Gastroesophageal sphincter (tissue), 4 donors: ENCODE measurements around the gene ALK. TPM values are rescaled to one million over a fixed set of nuclear protein-coding genes. Genes with fewer than 3 reads are reported as not detected.

Experiments used
- ATAC-seq: fragments of 150-250 bp; one replicate; pipeline ENCODE4 v1.9.1; 2016; ENCODE audit warnings: mild to moderate bottlenecking, moderate library complexity
- H3K27ac ChIP-seq, 4 donors: fragments of 200-600 bp; sonication (generic) in 3 of 4; 1 replicate in 3 of 4; 2 replicates in 1 of 4; pipeline ENCODE4 v1.5.1; 2016 to 2019
- H3K27me3 ChIP-seq: fragments of 200-600 bp; sonication (generic); one replicate; pipeline ENCODE4 v1.5.1; 2019
- H3K36me3 ChIP-seq, 2 donors: fragments of 200-600 bp; sonication (generic); one replicate each; pipeline ENCODE4 v1.5.1; 2019; ENCODE audit warnings: control low read depth in 1 of 2
- H3K4me1 ChIP-seq, 3 donors: fragments of 200-600 bp; sonication (generic); 1 replicate in 2 of 3; 2 replicates in 1 of 3; pipeline ENCODE4 v1.5.1; 2016 to 2019; ENCODE audit warnings: control low read depth in 2 of 3
- H3K4me3 ChIP-seq, 2 donors: fragments of 200-600 bp; sonication (generic); one replicate each; pipeline ENCODE4 v1.5.1; 2019; ENCODE audit warnings: mild to moderate bottlenecking in 1 of 2, moderate library complexity in 1 of 2
- H3K9me3 ChIP-seq, 3 donors: fragments of 200-600 bp; sonication (generic); one replicate each; pipeline ENCODE4 v1.5.1; 2017 to 2019; ENCODE audit warnings: control low read depth in 2 of 3
- CTCF ChIP-seq, 4 experiments: fragments of 200-600 bp in 2 of 4; fragments of 450-650 bp in 2 of 4; sonication (generic) in 1 of 4; IDR thresholded peaks; one replicate each; pipeline ENCODE4 v1.5.1; 2017 to 2019; ENCODE audit warnings: antibody characterized with exemption in 4 of 4, mild to moderate bottlenecking in 2 of 4, moderate library complexity in 2 of 4
- EP300 ChIP-seq: sonication (generic); formaldehyde crosslinking; IDR thresholded peaks from one replicate; pipeline ENCODE4 v1.6.1; 2017; ENCODE audit warnings: antibody characterized with exemption, mild to moderate bottlenecking
- POLR2A ChIP-seq, 2 donors: fragments of 450-650 bp; IDR thresholded peaks; one replicate each; pipeline ENCODE4 v1.6.1; 2017; ENCODE audit warnings: antibody characterized with exemption in 2 of 2, mild to moderate bottlenecking in 2 of 2, moderate library complexity in 1 of 2
- POLR2AphosphoS5 ChIP-seq: sonication (generic); formaldehyde crosslinking; IDR thresholded peaks from one replicate; pipeline ENCODE4 v1.6.1; 2017; ENCODE audit warnings: antibody characterized with exemption
- WGBS, 2 donors: methylation state at CpG; one replicate each; pipeline ENCODE4 v1.1.5; 2018; ENCODE audit warnings: low coverage in 1 of 2; 5-methylcytosine and 5-hydroxymethylcytosine counted together
- total RNA-seq, 4 donors: library from RNA; depleted of rRNA; stranded (reverse); fragments of >200 nt; gene quantifications; one replicate each; pipeline ENCODE4 v1.1.0, GENCODE V29; 2016

Gene ALK
- total RNA-seq, 4 donors from 2014 or later: 0.94 to 1.6 (median 1.1) TPM

DNA sequence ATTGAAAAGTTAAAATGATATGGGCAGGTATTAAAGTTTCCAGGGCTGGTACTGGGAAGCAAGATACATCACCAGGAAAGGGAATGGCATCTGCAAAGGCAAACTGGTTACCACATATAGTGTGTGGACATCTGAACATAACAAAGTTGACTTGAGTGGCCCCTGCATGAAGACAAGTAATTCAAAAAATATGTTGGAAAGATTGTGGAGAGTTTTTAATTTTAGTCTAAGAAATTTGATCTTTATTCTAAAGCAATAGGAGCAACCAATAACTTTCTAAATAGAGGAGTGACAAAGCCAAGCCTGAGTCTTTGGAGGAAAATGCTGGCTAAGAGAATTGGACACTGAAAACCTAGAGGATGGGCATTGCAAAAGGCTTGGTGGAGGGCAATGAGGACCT is 278.2 kb downstream of the ALK start:
- no peak overlapping the region for H3K27ac ChIP-seq
- H3K4me3 ChIP-seq: no peak overlapping the region
- no peak for TF ChIP-seq EP300
- TF ChIP-seq POLR2AphosphoS5: no peak
- no peak for TF ChIP-seq POLR2A (IDR thresholded peaks at IDR 0.05)
- no peak for TF ChIP-seq CTCF (IDR thresholded peaks at IDR 0.05)
- H3K27me3 ChIP-seq: no peaks in the 10 kb centered on the region
- no peak for ATAC-seq
- no peaks in the 10 kb centered on the region for H3K36me3 ChIP-seq
- H3K4me1 ChIP-seq: no peaks in the 10 kb centered on the region
- peaks cover 0 to 5% (median 0%) of the 10 kb centered on the region in 3 donors for H3K9me3 ChIP-seq

DNA sequence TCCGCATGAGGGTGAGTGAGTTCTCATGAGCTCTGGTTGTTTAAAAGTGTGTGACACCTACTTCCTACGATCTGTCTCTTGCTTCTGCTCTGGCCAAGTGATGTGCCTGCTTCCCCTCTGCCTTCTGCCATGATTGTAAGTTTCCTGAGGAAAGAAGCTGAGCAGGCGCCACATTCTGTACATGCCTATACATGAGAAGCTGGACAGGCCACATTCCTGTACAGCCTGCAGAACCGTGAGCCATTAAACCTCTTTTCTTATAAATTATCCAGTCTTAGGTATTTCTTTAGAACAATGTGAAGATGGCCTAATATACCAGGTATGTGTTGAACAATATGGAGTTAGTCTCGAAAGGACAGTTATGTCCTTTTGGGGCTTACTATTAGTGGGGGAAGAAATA is 281.0 kb downstream of the ALK start:
- no peaks in the 10 kb centered on the region for H3K4me1 ChIP-seq

GRCh38 chr2:29638641-29639040 is 282.7 kb downstream of the ALK start:
- no peaks in the 10 kb centered on the region for H3K4me1 ChIP-seq
- no peaks in the 10 kb centered on the region for H3K9me3 ChIP-seq
- H3K4me3 ChIP-seq: no peak overlapping the region
- H3K27me3 ChIP-seq: no peaks in the 10 kb centered on the region
- WGBS, 2 donors: 73 to 83% methylated on average over 2 of the region's 2 CpGs
- ATAC-seq: no peak
- H3K27ac ChIP-seq: no peak overlapping the region
- TF ChIP-seq EP300 (no peak), POLR2AphosphoS5 (no peak), POLR2A (IDR thresholded peaks at IDR 0.05) (no peak), CTCF (IDR thresholded peaks at IDR 0.05) (no peak)
- no peaks in the 10 kb centered on the region for H3K36me3 ChIP-seq

More for the DNA sequence above, 281.0 kb downstream of the ALK start:
- Histone ChIP-seq H3K4me3 (no peak overlapping the region), H3K27ac (no peak overlapping the region), H3K36me3 (no peaks in the 10 kb centered on the region), H3K9me3 (no peaks in the 10 kb centered on the region), H3K27me3 (no peaks in the 10 kb centered on the region)
- no peak for TF ChIP-seq POLR2A (IDR thresholded peaks at IDR 0.05)
- TF ChIP-seq EP300: no peak
- TF ChIP-seq CTCF (IDR thresholded peaks at IDR 0.05): no peak
- TF ChIP-seq POLR2AphosphoS5: no peak
- ATAC-seq: no peak
- 55 to 60% methylated on average over 3 to 4 of the region's 5 CpGs for WGBS, 2 donors

- Histone ChIP-seq H3K36me3 (no peaks in the 10 kb centered on the region), H3K4me1 (no peaks in the 10 kb centered on the region), H3K27me3 (no peaks in the 10 kb centered on the region), H3K9me3 (no peaks in the 10 kb centered on the region), H3K4me3 (no peak overlapping the region), H3K27ac (no peak overlapping the region)
- 88 to 92% methylated on average over 1 of the region's 1 CpG for WGBS, 2 donors
- no peak for TF ChIP-seq POLR2AphosphoS5
- TF ChIP-seq CTCF (IDR thresholded peaks at IDR 0.05): no peak
- no peak for TF ChIP-seq POLR2A (IDR thresholded peaks at IDR 0.05)
- TF ChIP-seq EP300: no peak
- ATAC-seq: no peak
Measured at GRCh38 chr2:29634916-29635315, 286.5 kb downstream of the ALK start.

GRCh38 chr2:29632018-29632417 is 289.4 kb downstream of the ALK start:
- no peak overlapping the region for H3K27ac ChIP-seq
- H3K4me3 ChIP-seq: no peak overlapping the region
- H3K36me3 ChIP-seq: no peaks in the 10 kb centered on the region
- ATAC-seq: no peak
- H3K9me3 ChIP-seq: no peaks in the 10 kb centered on the region
- peaks cover 0 to 9% (median 0%) of the 10 kb centered on the region in 3 donors for H3K4me1 ChIP-seq
- 87 to 89% methylated on average over 2 of the region's 2 CpGs for WGBS, 2 donors
- TF ChIP-seq POLR2A (IDR thresholded peaks at IDR 0.05) (no peak), EP300 (no peak), CTCF (IDR thresholded peaks at IDR 0.05) (no peak), POLR2AphosphoS5 (no peak)
- H3K27me3 ChIP-seq: peaks cover 3% of the 10 kb centered on the region
